ENCODE results near the gene DDX42. TPM values are rescaled to one million over a fixed set of nuclear protein-coding genes. Genes with fewer than 3 reads are reported as not detected.

DDX42 gene
- total and polyA plus RNA-seq, 2 donors from 2014 or later, result 38.6 to 104 TPM

DNA sequence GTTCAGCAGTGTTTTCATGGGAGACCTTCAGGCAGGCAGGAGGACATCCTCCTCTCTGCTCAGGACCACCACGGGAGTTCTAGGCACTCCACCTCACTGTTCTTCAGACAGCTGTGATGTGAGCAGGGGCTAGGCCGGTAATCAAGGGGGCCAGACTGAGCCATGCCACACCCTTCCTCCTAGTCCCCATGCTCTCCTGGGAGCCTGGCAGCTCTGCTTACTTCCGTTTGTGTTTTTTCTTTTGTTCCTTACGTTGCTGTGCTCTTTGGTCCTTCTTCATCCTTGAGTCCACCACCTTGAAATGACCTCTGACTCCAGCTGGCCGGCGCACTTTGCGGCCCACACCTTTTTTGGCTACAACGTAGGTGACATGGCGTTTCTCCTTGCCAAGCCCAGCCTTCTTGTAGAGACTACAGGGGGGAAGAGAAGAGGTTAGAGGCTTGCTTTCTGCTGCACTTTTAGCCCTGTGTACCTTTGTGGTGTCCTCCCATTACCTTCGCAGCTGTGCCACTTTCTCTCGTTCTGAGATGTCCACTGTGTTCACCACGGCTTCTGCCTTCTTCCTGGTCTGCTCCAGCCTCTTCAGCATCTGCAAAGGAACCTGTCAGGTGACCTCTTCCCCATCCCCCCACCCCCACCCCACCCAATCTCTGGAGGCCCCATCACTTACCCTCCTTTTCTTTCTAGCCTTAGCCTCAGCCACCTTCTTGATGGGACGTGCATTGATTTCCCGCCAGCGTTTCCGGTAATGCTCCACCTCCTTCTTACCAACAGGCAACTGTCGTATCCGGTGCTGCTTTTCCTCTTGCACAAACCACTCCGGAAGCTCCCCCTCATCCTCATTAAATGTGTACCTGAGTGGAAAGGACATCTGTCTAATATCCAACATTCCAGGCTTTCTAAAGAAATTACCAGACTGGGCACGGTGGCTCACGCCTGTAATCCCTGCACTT, 45.9 kb downstream of the DDX42 start:
- no peaks in the 10 kb centered on the region for H3K9me3 ChIP-seq (ENCODE audit: control insufficient read depth in 2 of 3, insufficient read depth in 1 of 3, low read length in 3 of 3)
- FAIRE-seq (no peak), DNase-seq (peak in 1 of 5 donors; percentile 31)
- peaks cover 33 to 86% (median 70%) of the 10 kb centered on the region in 3 donors for H3K36me3 ChIP-seq (ENCODE audit: control insufficient read depth in 2 of 3, insufficient read depth in 3 of 3, low read length in 3 of 3)
- peak overlapping the region in 2 of 3 donors; percentile 26 to 46 for H3K4me3 ChIP-seq (ENCODE audit: low read length in 3 of 3)
- intact Hi-C loops (cut with DNase I), result no loop called here
- H3K27ac ChIP-seq (ENCODE audit: low read depth in 2 of 2, low read length in 2 of 2), result peak overlapping the region; percentile 55 to 77
- TF ChIP-seq, protein P1, sequence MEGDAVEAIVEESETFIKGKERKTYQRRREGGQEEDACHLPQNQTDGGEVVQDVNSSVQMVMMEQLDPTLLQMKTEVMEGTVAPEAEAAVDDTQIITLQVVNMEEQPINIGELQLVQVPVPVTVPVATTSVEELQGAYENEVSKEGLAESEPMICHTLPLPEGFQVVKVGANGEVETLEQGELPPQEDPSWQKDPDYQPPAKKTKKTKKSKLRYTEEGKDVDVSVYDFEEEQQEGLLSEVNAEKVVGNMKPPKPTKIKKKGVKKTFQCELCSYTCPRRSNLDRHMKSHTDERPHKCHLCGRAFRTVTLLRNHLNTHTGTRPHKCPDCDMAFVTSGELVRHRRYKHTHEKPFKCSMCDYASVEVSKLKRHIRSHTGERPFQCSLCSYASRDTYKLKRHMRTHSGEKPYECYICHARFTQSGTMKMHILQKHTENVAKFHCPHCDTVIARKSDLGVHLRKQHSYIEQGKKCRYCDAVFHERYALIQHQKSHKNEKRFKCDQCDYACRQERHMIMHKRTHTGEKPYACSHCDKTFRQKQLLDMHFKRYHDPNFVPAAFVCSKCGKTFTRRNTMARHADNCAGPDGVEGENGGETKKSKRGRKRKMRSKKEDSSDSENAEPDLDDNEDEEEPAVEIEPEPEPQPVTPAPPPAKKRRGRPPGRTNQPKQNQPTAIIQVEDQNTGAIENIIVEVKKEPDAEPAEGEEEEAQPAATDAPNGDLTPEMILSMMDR (IDR thresholded peaks at IDR 0.05; ENCODE audit: borderline replicate concordance, extremely low read depth, insufficient read depth), result no peak
- H3K4me1 ChIP-seq (ENCODE audit: control insufficient read depth in 2 of 3, insufficient read depth in 2 of 3, low read depth in 1 of 3, low read length in 3 of 3), result peaks cover 0 to 11% (median 10%) of the 10 kb centered on the region in 3 donors
- H3K9ac ChIP-seq (ENCODE audit: low read length in 3 of 3), result peak overlapping the region in 1 of 3 donors; percentile 23
- no peaks in the 10 kb centered on the region for H3K27me3 ChIP-seq (ENCODE audit: control insufficient read depth, insufficient read depth, low read length)

DNA sequence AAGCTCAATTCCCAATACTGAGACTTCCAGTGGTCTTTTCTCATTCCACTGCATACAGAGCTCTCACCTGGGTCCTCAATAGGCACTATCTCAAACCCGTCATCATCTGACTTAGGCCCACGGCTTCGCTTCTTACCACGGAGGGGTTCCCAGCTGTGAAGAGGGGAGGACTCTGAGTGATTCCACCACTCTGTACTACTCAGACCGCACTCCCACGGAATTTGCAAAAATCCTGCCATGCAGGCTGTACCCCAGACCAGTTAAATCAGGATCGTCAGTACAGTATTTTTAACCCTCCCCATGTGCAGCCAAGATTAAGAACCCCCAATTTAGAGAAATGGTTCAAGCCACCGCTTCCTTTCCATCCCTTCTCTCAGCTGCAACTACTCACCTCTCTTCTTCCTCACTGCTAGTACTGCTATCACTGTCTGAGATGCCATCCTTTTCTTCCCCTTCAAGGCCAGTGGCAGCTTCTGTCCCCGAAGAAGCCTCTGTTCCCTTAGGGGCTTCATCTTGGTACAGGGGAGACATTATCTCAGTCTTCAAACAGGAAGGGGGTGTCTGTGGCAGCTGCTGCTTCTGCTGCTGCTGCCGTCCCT, 47.1 kb downstream of the DDX42 start:
- intact Hi-C loops (cut with DNase I), result no loop called here
- no peak for FAIRE-seq

DNA sequence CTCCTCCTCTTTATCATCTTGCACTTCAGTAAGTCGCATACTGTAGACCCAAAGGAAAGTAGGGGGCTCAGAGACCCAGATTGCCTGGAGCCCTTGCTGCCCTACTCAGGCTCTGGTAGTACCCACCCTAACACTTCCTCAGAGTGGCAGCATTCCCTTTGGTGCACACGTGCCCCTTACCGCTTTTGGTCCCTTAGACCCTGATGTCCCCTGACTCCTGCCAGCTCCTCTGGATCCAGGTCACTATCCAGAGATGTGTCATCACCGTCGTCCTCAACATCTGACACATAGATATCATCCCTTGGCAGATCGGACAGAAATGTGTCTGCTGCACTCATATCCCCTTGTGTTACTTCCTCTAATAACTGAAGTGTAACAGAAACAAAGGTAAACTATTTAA, 47.8 kb downstream of the DDX42 start:
- Histone ChIP-seq H3K9ac (ENCODE audit: low read length in 3 of 3) (no peak overlapping the region), H3K36me3 (ENCODE audit: control insufficient read depth in 2 of 3, insufficient read depth in 3 of 3, low read length in 3 of 3) (peaks cover 33 to 81% (median 62%) of the 10 kb centered on the region in 3 donors), H3K27me3 (ENCODE audit: control insufficient read depth, insufficient read depth, low read length) (no peaks in the 10 kb centered on the region), H3K4me3 (ENCODE audit: low read length in 3 of 3) (no peak overlapping the region), H3K9me3 (ENCODE audit: control insufficient read depth in 2 of 3, insufficient read depth in 1 of 3, low read length in 3 of 3) (no peaks in the 10 kb centered on the region), H3K4me1 (ENCODE audit: control insufficient read depth in 2 of 3, insufficient read depth in 2 of 3, low read depth in 1 of 3, low read length in 3 of 3) (peaks cover 0 to 18% (median 17%) of the 10 kb centered on the region in 3 donors), H3K27ac (ENCODE audit: low read depth in 2 of 2, low read length in 2 of 2) (no peak overlapping the region)
- intact Hi-C loops (cut with DNase I), result no loop called here
- DNase-seq, result no peak
- no peak for FAIRE-seq
- TF ChIP-seq, protein P1 (IDR thresholded peaks at IDR 0.05; ENCODE audit: borderline replicate concordance, extremely low read depth, insufficient read depth), result no peak

More for the DNA sequence above, 47.1 kb downstream of the DDX42 start:
- Histone ChIP-seq H3K27ac (ENCODE audit: low read depth in 2 of 2, low read length in 2 of 2) (no peak overlapping the region), H3K9me3 (ENCODE audit: control insufficient read depth in 2 of 3, insufficient read depth in 1 of 3, low read length in 3 of 3) (no peaks in the 10 kb centered on the region), H3K36me3 (ENCODE audit: control insufficient read depth in 2 of 3, insufficient read depth in 3 of 3, low read length in 3 of 3) (peaks cover 33 to 88% (median 69%) of the 10 kb centered on the region in 3 donors), H3K9ac (ENCODE audit: low read length in 3 of 3) (no peak overlapping the region), H3K4me1 (ENCODE audit: control insufficient read depth in 2 of 3, insufficient read depth in 2 of 3, low read depth in 1 of 3, low read length in 3 of 3) (peaks cover 0 to 17% (median 13%) of the 10 kb centered on the region in 3 donors), H3K4me3 (ENCODE audit: low read length in 3 of 3) (no peak overlapping the region), H3K27me3 (ENCODE audit: control insufficient read depth, insufficient read depth, low read length) (no peaks in the 10 kb centered on the region)
- TF ChIP-seq, protein P1 (IDR thresholded peaks at IDR 0.05; ENCODE audit: borderline replicate concordance, extremely low read depth, insufficient read depth), result no peak
- no peak for DNase-seq

Data from kidney (tissue), 14 donors.